Measurements from ENCODE around the gene CCDC137.
A peak's percentile ranks its signal among the peaks of the same experiment; 100 is the strongest.
"Not testable (repeated sequence)": the region's sequence is repeated elsewhere in the genome, so short reads cannot be mapped to it uniquely, and the experiment has no call there.

The CCDC137 gene, protein sequence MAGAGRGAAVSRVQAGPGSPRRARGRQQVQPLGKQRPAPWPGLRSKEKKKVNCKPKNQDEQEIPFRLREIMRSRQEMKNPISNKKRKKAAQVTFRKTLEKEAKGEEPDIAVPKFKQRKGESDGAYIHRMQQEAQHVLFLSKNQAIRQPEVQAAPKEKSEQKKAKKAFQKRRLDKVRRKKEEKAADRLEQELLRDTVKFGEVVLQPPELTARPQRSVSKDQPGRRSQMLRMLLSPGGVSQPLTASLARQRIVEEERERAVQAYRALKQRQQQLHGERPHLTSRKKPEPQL

DNA sequence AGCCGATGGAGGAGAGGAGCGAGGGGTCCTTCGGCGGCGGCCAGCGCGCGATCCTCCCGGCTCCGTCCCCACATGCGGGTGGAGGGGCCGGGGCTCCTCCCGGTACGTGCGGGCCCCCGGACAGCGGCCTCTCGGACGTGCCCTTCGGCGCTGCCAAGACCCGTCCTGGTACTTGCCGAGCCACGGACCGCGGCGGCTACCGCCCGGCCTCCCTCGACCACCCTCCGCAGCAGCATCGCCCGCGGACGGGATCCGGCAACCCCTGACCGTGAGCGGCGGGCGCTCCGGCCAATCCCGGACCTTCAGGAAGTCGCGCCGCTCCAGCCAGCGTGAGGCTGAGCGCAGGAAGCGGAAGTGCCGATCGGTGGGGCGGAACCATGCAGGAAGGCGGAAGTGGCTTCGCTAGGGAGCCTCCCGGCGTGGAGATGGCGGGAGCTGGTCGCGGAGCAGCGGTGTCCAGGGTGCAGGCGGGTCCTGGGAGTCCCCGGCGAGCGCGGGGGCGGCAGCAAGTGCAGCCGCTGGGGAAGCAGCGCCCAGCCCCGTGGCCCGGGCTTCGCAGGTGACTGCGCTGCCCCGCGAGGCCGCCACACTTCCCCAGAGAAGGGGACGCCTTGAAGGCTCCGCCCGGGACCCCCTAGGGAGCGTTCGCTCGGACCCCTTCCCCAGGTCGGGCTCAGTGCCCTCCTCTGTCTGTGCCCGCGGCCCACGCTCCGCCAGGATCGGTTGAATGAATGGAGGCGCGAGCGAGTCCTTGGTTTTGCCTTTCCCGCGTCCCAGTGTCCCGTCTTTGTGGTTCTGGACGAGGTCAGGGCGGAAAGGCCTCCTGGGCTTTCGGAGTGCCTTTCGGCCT is at the start of gene CCDC137, which contains the start of gene OXLD1:
TSS of gene CCDC137 (plus strand) at position 396 of the 850 bp plus-strand sequence. CDS start at position 426, 30 bp downstream.
TSS of gene OXLD1 (minus strand) at position 264 of the 850 bp plus-strand sequence. CDS start at position 236, 28 bp downstream.
- TF ChIP-seq, protein P1, sequence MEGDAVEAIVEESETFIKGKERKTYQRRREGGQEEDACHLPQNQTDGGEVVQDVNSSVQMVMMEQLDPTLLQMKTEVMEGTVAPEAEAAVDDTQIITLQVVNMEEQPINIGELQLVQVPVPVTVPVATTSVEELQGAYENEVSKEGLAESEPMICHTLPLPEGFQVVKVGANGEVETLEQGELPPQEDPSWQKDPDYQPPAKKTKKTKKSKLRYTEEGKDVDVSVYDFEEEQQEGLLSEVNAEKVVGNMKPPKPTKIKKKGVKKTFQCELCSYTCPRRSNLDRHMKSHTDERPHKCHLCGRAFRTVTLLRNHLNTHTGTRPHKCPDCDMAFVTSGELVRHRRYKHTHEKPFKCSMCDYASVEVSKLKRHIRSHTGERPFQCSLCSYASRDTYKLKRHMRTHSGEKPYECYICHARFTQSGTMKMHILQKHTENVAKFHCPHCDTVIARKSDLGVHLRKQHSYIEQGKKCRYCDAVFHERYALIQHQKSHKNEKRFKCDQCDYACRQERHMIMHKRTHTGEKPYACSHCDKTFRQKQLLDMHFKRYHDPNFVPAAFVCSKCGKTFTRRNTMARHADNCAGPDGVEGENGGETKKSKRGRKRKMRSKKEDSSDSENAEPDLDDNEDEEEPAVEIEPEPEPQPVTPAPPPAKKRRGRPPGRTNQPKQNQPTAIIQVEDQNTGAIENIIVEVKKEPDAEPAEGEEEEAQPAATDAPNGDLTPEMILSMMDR (conservative IDR thresholded peaks at IDR 0.05): no peak
- TF ChIP-seq ZFX (IDR thresholded peaks at IDR 0.05): 0 out of 2 replicates have a peak, but pooled peaks have one; percentile 46
- peak within 1 kb of the TSS; percentile 98 for H3K27ac ChIP-seq

DNA sequence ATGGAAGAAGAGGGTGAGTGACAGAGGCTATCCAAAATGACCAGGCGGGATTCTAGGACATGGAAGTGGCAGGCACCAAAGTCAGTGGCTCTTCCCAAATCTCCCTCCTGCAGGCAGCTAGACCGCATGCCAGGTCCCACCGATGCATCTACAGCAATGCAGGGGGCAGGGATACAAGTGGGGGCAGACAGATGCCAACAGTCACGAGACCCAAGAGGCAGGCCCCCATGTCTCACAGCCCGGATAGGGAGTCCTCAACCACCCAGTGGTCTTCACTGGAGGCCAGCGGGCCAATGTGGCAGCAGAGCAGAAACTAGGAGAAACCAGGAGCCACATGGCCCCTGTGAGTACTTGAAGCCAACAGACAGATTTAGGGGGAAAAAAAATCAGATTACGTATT is 49.7 kb upstream of the CCDC137 start:
- H3K27ac ChIP-seq: no peak overlapping the region
- TF ChIP-seq, protein P1 (conservative IDR thresholded peaks at IDR 0.05): no peak
- TF ChIP-seq ZFX (IDR thresholded peaks at IDR 0.05): no peak

DNA sequence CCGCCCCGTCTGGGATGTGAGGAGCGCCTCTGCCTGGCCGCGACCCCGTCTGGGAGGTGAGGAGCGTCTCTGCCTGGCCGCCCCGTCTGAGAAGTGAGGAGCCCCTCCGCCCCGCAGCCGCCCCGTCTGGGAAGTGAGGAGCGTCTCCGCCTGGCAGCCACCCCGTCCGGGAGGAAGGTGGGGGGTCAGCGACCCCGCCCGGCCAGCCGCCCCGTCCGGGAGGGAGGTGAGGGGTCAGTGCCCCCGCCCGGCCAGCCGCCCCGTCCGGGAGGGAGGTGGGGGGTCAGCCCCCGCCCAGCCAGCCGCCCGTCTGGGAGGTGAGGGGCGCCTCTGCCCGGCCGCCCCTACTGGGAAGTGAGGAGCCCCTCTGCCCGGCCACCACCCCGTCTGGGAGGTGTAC is 48.2 kb upstream of the CCDC137 start:
- not testable (repeated sequence) for H3K27ac ChIP-seq

DNA sequence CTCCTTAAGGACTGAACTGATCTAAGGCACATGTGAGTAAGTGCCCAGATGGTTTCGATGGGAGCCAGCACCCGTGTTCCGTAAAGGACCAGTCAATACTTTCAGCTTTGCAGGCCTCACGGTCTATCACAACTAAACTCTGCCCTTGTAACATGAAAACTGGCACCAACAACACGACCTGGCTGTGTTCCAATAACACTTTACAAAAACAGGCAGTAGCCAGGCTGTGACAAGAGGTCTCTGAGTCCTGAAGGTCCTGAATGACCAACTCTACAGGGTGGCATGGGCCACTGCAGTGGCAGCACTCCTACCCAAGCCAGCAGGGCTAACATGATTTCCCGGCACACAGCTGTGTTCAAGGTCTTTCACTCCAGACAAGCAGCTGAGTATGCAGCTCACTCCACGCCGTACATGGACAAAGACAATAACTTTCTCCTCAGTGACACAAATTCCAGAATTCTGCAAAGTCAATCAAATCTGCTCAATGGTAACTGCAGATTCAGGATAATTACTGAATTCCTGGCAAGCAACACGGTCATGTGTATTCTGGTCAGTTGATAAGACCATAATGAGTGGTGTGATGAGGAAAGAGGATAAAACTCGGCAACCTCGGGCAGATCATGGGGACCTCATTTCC is 44.9 kb upstream of the CCDC137 start:
- no peak for TF ChIP-seq ZFX (IDR thresholded peaks at IDR 0.05)
- TF ChIP-seq, protein P1 (conservative IDR thresholded peaks at IDR 0.05): no peak
- no peak overlapping the region for H3K27ac ChIP-seq

DNA sequence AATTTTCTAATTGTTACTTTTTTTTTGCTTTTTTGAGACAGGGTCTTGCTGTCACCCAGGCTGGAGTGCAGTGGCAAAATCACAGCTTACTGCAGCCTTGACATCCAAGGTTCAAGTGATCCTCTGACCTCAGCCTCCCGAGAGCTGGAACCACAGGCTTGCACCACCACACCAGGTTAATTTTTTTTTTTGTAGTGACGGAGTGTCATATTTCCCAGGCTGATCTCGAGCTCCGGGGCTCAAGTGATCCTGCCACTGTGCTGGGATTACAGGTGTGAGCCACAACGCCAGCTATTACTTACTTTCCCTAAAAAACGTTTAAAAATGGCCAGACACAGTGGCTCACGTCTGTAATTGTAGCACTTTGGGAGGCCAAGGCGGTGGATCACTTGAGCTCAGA is 36.3 kb upstream of the CCDC137 start:
- no peak overlapping the region for H3K27ac ChIP-seq
- TF ChIP-seq ZFX (IDR thresholded peaks at IDR 0.05): no peak
- TF ChIP-seq, protein P1 (conservative IDR thresholded peaks at IDR 0.05): no peak

DNA sequence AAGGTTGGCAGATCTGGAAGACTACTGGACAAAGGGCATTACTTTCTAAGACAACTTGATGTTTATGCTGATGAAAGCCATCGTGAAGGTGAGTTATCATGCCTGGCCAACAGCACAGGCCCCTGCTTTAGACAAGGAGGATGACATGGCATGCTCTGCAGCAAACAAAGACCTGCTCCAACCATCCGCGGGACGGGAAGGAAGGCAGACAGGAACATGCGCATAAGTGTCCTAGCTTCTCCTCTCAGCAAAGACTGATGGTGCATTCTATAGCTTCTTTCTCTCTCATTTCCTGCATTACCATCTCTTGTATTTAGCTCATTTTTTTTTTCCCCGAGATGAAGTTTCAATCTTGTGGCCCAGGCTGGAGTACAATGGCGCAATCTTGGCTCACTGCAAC is 35.1 kb upstream of the CCDC137 start:
- TF ChIP-seq ZFX (IDR thresholded peaks at IDR 0.05): no peak
- TF ChIP-seq, protein P1 (conservative IDR thresholded peaks at IDR 0.05): no peak
- H3K27ac ChIP-seq: no peak overlapping the region

DNA sequence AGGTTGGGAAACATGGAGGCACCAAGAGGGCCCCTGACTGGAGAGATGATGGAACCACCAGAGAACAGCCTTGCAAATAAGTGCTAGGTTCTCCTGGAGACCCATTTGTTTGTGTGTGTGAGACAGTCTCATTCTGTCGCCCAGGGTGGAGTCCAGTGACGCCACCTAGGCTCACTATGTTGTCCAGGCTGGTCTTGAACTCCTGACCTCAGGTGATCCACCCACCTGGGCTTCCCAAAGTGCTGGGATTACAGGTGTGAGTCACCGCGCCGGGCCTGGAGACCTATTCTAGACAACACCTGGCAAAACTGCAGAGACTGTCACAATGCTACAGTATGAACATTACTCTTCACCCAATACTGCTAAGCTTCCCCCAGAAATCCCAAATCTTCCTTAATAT is 31.1 kb upstream of the CCDC137 start:
- peak overlapping the region; percentile 86 for H3K27ac ChIP-seq
- TF ChIP-seq, protein P1 (conservative IDR thresholded peaks at IDR 0.05): no peak
- TF ChIP-seq ZFX (IDR thresholded peaks at IDR 0.05): no peak
